H9 (cell line): ENCODE results near the gene CREG1. TPM values are rescaled to one million over a fixed set of nuclear protein-coding genes. Genes with fewer than 3 reads are reported as not detected.

Experiments
- DNase-seq: peaks from one replicate; pipeline ENCODE4 v3.0.0-alpha.2; 2017
- H2AFZ ChIP-seq: one replicate; pipeline ENCODE4 v1.6.1; 2013; ENCODE audit warnings: mild to moderate bottlenecking, low read length, control low read depth, moderate library complexity
- H2AK5ac ChIP-seq: 2 replicates; pipeline ENCODE4 v1.6.1; 2013; ENCODE audit warnings: low read length, control low read depth, mixed read lengths; ENCODE audit not compliant: insufficient read length
- H2BK120ac ChIP-seq: one replicate; pipeline ENCODE4 v1.6.1; 2013; ENCODE audit warnings: low read depth, mild to moderate bottlenecking, low read length, control low read depth, inconsistent platforms; ENCODE audit not compliant: poor library complexity, severe bottlenecking
- H2BK12ac ChIP-seq: 2 replicates; pipeline ENCODE4 v1.6.1; 2013; ENCODE audit warnings: low read length, control low read depth, mixed read lengths, low read depth; ENCODE audit not compliant: insufficient read length
- H2BK15ac ChIP-seq: 2 replicates; pipeline ENCODE4 v1.6.1; 2013; ENCODE audit warnings: low read depth, low read length, control low read depth
- H2BK20ac ChIP-seq: one replicate; pipeline ENCODE4 v1.6.1; 2013; ENCODE audit warnings: low read depth, mild to moderate bottlenecking, low read length, control low read depth, inconsistent platforms; ENCODE audit not compliant: poor library complexity, severe bottlenecking
- H2BK5ac ChIP-seq: 2 replicates; pipeline ENCODE4 v1.6.1; 2013; ENCODE audit warnings: low read length, control low read depth, mixed read lengths; ENCODE audit not compliant: insufficient read length
- H3K14ac ChIP-seq: 2 replicates; pipeline ENCODE4 v1.6.1; 2013; ENCODE audit warnings: low read length, control low read depth; ENCODE audit not compliant: insufficient read depth
- H3K18ac ChIP-seq: 2 replicates; pipeline ENCODE4 v1.6.1; 2013; ENCODE audit warnings: low read depth, mild to moderate bottlenecking, mixed read lengths, low read length, control low read depth; ENCODE audit not compliant: insufficient read length
- H3K23ac ChIP-seq: 2 replicates; pipeline ENCODE4 v1.6.1; 2013; ENCODE audit warnings: low read length, control low read depth, mixed read lengths, low read depth; ENCODE audit not compliant: insufficient read length
- H3K23me2 ChIP-seq: 2 replicates; pipeline ENCODE4 v1.6.1; 2013; ENCODE audit warnings: low read depth, mild to moderate bottlenecking, mixed read lengths, low read length, control low read depth; ENCODE audit not compliant: insufficient read length, poor library complexity, severe bottlenecking
- H3K27ac ChIP-seq: 2 replicates; pipeline ENCODE4 v1.5.1; 2013; ENCODE audit warnings: low read length, control low read depth, mixed read lengths, low read depth; ENCODE audit not compliant: insufficient read length
- H3K27me3 ChIP-seq: 2 replicates; pipeline ENCODE4 v1.6.1; 2013; ENCODE audit warnings: low read length, control low read depth, inconsistent platforms; ENCODE audit not compliant: insufficient read depth
- H3K4ac ChIP-seq: 2 replicates; pipeline ENCODE4 v1.6.1; 2013; ENCODE audit warnings: low read depth, mild to moderate bottlenecking, control low read depth, inconsistent platforms, low read length, moderate library complexity
- H3K4me1 ChIP-seq: 2 replicates; pipeline ENCODE4 v1.6.1; 2013; ENCODE audit warnings: low read length, control low read depth, inconsistent platforms; ENCODE audit not compliant: insufficient read depth
- H3K4me2 ChIP-seq: 2 replicates; pipeline ENCODE4 v1.6.1; 2013; ENCODE audit warnings: low read length, control low read depth, mixed read lengths; ENCODE audit not compliant: insufficient read length, insufficient read depth
- H3K56ac ChIP-seq: 2 replicates; pipeline ENCODE4 v1.6.1; 2013; ENCODE audit warnings: low read depth, mild to moderate bottlenecking, mixed read lengths, low read length, control low read depth; ENCODE audit not compliant: insufficient read length
- H3K79me1 ChIP-seq: 2 replicates; pipeline ENCODE4 v1.6.1; 2013; ENCODE audit warnings: low read depth, mild to moderate bottlenecking, moderate library complexity, low read length, control low read depth, inconsistent platforms; ENCODE audit not compliant: insufficient read depth, poor library complexity, severe bottlenecking
- H3K79me2 ChIP-seq: 2 replicates; pipeline ENCODE4 v1.6.1; 2013; ENCODE audit warnings: low read length, control low read depth, inconsistent platforms; ENCODE audit not compliant: insufficient read depth
- H3K9ac ChIP-seq: 2 replicates; pipeline ENCODE4 v1.6.1; 2013; ENCODE audit warnings: low read length, control low read depth, mixed read lengths; ENCODE audit not compliant: insufficient read length; ENCODE audit errors: extremely low read depth
- H3K9me3 ChIP-seq: one replicate; pipeline ENCODE4 v1.6.1; 2013; ENCODE audit warnings: low read depth, low read length, inconsistent platforms; ENCODE audit not compliant: control insufficient read depth
- H3T11ph ChIP-seq: one replicate; pipeline ENCODE4 v1.6.1; 2013; ENCODE audit warnings: mild to moderate bottlenecking, low read length, control low read depth, inconsistent platforms
- H4K20me1 ChIP-seq: one replicate; pipeline ENCODE4 v1.6.1; 2013; ENCODE audit not compliant: control insufficient read depth, insufficient read length, insufficient read depth
- H4K5ac ChIP-seq: 2 replicates; pipeline ENCODE4 v1.6.1; 2013; ENCODE audit warnings: low read depth, mild to moderate bottlenecking, mixed read lengths, low read length, control low read depth; ENCODE audit not compliant: insufficient read length
- H4K8ac ChIP-seq: replicated peaks from 2 replicates; pipeline ENCODE4 v1.6.1; 2013; ENCODE audit warnings: low read length, control low read depth, mixed read lengths, low read depth; ENCODE audit not compliant: insufficient read length
- H4K91ac ChIP-seq: 2 replicates; pipeline ENCODE4 v1.6.1; 2013; ENCODE audit warnings: low read depth, mild to moderate bottlenecking, moderate library complexity, mixed read lengths, low read length, control low read depth; ENCODE audit not compliant: insufficient read length
- H3K27ac Mint-ChIP-seq, 3 experiments: 2 replicates in 2 of 3; 3 replicates in 1 of 3; pipeline ENCODE4 v1.8.0; 2020 to 2021; ENCODE audit warnings: mixed read lengths in 3 of 3, mild to moderate bottlenecking in 1 of 3, moderate library complexity in 1 of 3
- H3K27me3 Mint-ChIP-seq: 2 replicates; pipeline ENCODE4 v1.8.0; 2021; ENCODE audit warnings: low read depth, mild to moderate bottlenecking, moderate library complexity, mixed read lengths
- H3K36me3 Mint-ChIP-seq, 3 experiments: 2 replicates in 2 of 3; 3 replicates in 1 of 3; pipeline ENCODE4 v1.8.0; 2020 to 2021; ENCODE audit warnings: low read depth in 3 of 3, mixed read lengths in 3 of 3; ENCODE audit not compliant: insufficient read depth in 1 of 3
- H3K4me1 Mint-ChIP-seq, 2 experiments: 2 replicates each; pipeline ENCODE4 v1.8.0; 2020; ENCODE audit warnings: mixed read lengths in 2 of 2
- H3K4me3 Mint-ChIP-seq, 2 experiments: 2 replicates in 1 of 2; 3 replicates in 1 of 2; pipeline ENCODE4 v1.8.0; 2020 to 2021; ENCODE audit warnings: mild to moderate bottlenecking in 2 of 2, mixed read lengths in 2 of 2, moderate library complexity in 1 of 2
- H3K9me3 Mint-ChIP-seq, 2 experiments: 2 replicates in 1 of 2; 3 replicates in 1 of 2; pipeline ENCODE4 v1.8.0; 2020; ENCODE audit warnings: mild to moderate bottlenecking in 2 of 2, mixed read lengths in 2 of 2, moderate library complexity in 1 of 2
- CTCF ChIP-seq: fragments of 200-600 bp; sonication (generic); conservative IDR thresholded peaks from 3 replicates; pipeline ENCODE4 v1.8.0; 2021; ENCODE audit warnings: antibody characterized with exemption, mild to moderate bottlenecking
- WGBS: extraction: QIAGEN DNeasy Blood & Tissue Kit; methylation state at CpG from one replicate; pipeline ENCODE4 v1.1.7; 2013; ENCODE audit warnings: missing lambda C conversion rate, low lambda C conversion rate, mixed read lengths; ENCODE audit not compliant: insufficient read length; ENCODE audit errors: extremely low coverage; 5-methylcytosine and 5-hydroxymethylcytosine counted together
- total RNA-seq: library from RNA; stranded (reverse); gene quantifications from 2 replicates; pipeline ENCODE4 v1.2.1, GENCODE V29; 2021

The CREG1 gene
- total RNA-seq, 1 experiment from 2014 or later: 19.8 TPM

GRCh38 chr1:167563579-167564246 is 10.2 kb upstream of the CREG1 start:
- Histone ChIP-seq H3K4ac (no peak overlapping the region), H2BK120ac (no peak overlapping the region), H2AFZ (no peak overlapping the region), H3K18ac (no peak overlapping the region), H2BK5ac (no peak overlapping the region), H3K9ac (no peak overlapping the region), H3K14ac (no peak overlapping the region), H3K79me1 (no peaks in the 10 kb centered on the region), H2BK15ac (no peak overlapping the region), H3T11ph (no peak overlapping the region), H4K5ac (no peak overlapping the region), H4K8ac (no peak overlapping the region), H3K27me3 (no peaks in the 10 kb centered on the region), H2BK12ac (no peak overlapping the region), H3K79me2 (no peaks in the 10 kb centered on the region), H4K91ac (no peak overlapping the region), H3K4me2 (no peak overlapping the region), H3K9me3 (no peaks in the 10 kb centered on the region), H3K56ac (no peak overlapping the region), H4K20me1 (no peaks in the 10 kb centered on the region), H3K23ac (no peak overlapping the region), H2BK20ac (no peak overlapping the region), H2AK5ac (no peak overlapping the region), H3K27ac (no peak overlapping the region), H3K4me1 (no peaks in the 10 kb centered on the region), H3K23me2 (no peaks in the 10 kb centered on the region)
- Mint-ChIP-seq H3K9me3 (no peaks in the 10 kb centered on the region), H3K4me1 (peaks cover 4 to 8% of the 10 kb centered on the region in 2 experiments; a peak in 1 of 4 replicates), H3K36me3 (no peaks in the 10 kb centered on the region), H3K27me3 (peaks cover 3% of the 10 kb centered on the region), H3K4me3 (no peak overlapping the region), H3K27ac (no peak overlapping the region)
- no peak for TF ChIP-seq CTCF
- no peak for DNase-seq
- no CpG with 5 or more reads among the region's 7 CpGs for WGBS
